ACC112 (cell line): ENCODE results near the gene TMF1.

Experiments used
- H2AFZ ChIP-seq: fragments of 200-600 bp; sonication (generic); one replicate; pipeline ENCODE4 v1.6.0; 2017; ENCODE audit warnings: antibody characterized with exemption, low read length; ENCODE audit not compliant: unreplicated experiment
- H3K27ac ChIP-seq: fragments of 200-600 bp; sonication (generic); 2 replicates; pipeline ENCODE4 v1.5.1; 2014; ENCODE audit warnings: low read depth, mild to moderate bottlenecking, antibody characterized with exemption, low read length, moderate library complexity
- H3K27me3 ChIP-seq: fragments of 200-600 bp; sonication (generic); 2 replicates; pipeline ENCODE4 v1.6.1; 2014; ENCODE audit warnings: mild to moderate bottlenecking, antibody characterized with exemption, low read length, moderate library complexity, mixed read lengths; ENCODE audit not compliant: insufficient read depth
- H3K36me3 ChIP-seq: fragments of 200-600 bp; sonication (generic); 2 replicates; pipeline ENCODE4 v1.6.1; 2016; ENCODE audit warnings: mild to moderate bottlenecking, antibody characterized with exemption, low read length, moderate library complexity, mixed read lengths; ENCODE audit not compliant: insufficient read depth
- H3K4me1 ChIP-seq: fragments of 200-600 bp; sonication (generic); one replicate; pipeline ENCODE4 v1.6.1; 2016; ENCODE audit warnings: low read length, mixed read lengths; ENCODE audit not compliant: insufficient read depth, unreplicated experiment, control insufficient read depth
- H3K4me3 ChIP-seq: fragments of 200-600 bp; sonication (generic); 2 replicates; pipeline ENCODE4 v1.5.1; 2014; ENCODE audit warnings: mild to moderate bottlenecking, low read depth, low read length
- H3K79me2 ChIP-seq: fragments of 200-600 bp; sonication (generic); one replicate; pipeline ENCODE4 v1.6.0; 2016; ENCODE audit warnings: low read length; ENCODE audit not compliant: control insufficient read depth, unreplicated experiment, insufficient read depth

TMF1 gene

DNA sequence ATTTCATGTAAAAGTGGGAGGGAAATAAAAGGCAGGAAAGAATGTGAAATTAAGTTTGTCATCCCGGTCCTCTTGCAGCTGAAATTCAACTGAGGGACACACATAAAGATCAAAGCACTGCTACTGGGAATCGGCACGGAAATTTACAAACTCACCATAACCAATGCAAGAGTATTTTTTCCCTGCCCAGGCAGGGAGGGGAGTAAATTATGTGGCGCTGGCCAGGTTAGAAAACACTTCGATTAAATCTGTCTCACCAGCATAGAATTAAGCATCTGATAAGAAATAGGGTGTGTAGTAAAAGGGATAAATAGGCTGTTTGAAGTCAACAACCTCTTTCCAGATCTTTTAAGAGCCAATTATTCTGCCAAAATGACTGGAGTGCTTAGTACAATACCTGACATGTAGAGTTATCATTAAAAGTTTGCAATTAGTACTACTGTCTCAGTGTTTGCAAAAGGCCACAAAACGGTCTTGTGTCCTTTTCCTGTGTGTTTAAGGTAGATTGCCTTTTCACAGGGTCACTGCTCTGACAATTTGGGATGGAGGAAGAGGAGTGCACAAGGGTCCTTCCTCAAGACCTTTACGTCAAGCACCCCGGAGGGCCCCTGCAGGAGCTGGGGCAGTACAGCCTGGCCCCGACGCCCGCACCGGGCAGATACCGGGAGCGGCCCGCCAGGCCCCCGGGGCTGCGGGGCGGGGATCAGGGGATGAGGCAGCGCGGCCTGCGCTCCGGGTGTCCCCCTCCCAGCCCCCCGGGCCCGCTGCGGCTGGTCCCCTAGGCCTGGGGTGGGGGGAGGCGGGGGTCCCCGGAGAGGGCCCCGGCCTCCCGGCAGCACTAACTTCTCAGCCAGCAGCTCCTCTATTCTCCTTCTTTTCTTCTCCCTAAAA lies 27.4 kb upstream of the TMF1 start:
- H3K4me1 ChIP-seq, result peaks cover 45% of the 10 kb centered on the region
- H2AFZ ChIP-seq, result peak overlapping the region; percentile 52
- H3K27ac ChIP-seq, result no peak overlapping the region; the same call in none of the 2 replicates
- H3K27me3 ChIP-seq, result no peaks in the 10 kb centered on the region
- H3K79me2 ChIP-seq, result peaks cover 35% of the 10 kb centered on the region
- H3K4me3 ChIP-seq, result peak overlapping the region; percentile 95
- no peaks in the 10 kb centered on the region; the same call in 1 of the 2 replicates for H3K36me3 ChIP-seq

DNA sequence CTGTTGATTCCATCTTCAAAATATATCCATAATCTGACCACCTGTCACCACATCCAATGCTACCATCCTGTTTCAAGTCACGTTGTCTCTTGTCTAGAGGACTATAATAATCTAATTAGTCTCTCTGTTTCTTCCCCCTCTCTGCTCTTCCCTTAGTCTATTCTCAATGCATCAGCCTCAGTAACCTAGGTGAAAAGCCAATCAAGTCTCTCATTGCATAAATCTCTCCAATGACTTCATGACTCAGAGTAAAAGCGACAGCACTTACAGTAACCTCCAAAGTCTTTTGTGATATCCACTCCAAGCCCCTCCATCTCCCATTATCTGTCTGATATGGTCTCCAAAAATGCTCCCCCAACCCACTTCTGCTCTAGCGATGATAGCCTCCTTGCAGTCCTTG lies 20.8 kb upstream of the TMF1 start:
- H2AFZ ChIP-seq, result no peak overlapping the region
- no peak overlapping the region for H3K27ac ChIP-seq
- H3K4me1 ChIP-seq, result peaks cover 3% of the 10 kb centered on the region
- H3K36me3 ChIP-seq, result peaks cover 22% of the 10 kb centered on the region
- peaks cover 32% of the 10 kb centered on the region for H3K79me2 ChIP-seq
- H3K27me3 ChIP-seq, result no peaks in the 10 kb centered on the region
- H3K4me3 ChIP-seq, result no peak overlapping the region

DNA sequence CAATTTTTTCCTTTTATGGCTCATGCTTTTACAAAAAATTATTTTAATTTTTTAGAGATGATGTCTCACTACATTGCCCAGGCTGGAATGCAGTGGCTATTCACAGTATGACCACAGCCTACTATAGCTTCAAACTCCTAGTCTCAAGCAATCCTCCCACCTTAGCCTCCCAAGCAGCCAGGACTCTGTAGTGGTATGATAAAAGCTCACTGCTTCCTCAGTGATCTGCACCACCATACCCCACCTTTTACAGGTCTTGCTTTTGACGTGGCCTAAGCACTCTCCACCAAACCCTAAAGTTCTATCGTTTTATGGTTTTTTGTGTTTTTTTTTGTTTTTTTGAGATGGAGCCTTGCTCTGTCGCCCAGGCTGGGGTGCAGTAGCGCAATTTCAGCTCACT lies 14.0 kb upstream of the TMF1 start:
- no peaks in the 10 kb centered on the region for H3K79me2 ChIP-seq
- H3K36me3 ChIP-seq, result peaks cover 29% of the 10 kb centered on the region
- H3K27me3 ChIP-seq, result no peaks in the 10 kb centered on the region
- H3K27ac ChIP-seq, result no peak overlapping the region
- H3K4me3 ChIP-seq, result no peak overlapping the region
- no peaks in the 10 kb centered on the region for H3K4me1 ChIP-seq
- H2AFZ ChIP-seq, result no peak overlapping the region

DNA sequence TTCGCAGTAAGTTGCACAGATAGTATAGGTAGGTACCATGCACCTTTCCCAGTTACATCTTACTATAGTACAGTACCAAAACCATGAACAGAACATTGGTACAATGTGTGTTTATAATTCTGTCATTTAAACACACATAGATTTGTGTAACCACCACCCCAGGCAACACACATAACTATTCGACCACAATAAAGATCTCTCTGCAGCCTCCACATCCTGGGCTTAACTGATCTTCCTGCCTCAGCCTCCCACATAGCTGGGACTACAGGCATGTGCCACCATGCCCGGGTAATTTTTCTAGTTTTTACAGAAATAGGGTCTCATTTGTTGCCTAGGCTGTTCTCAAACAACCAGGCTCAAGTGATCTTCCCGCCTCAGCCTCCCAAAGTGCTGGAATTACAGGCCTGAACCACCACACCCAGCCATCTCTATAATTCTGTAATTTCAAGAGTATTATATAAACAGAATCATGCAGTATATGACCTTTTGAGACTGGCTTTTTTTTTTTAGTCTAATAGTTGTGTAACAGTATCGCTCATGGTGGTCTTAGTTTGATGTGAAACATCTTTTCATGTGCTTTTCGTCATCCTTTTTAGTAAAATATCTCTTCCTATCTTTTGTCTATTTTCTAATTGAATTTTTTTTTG lies 13.3 kb upstream of the TMF1 start:
- no peaks in the 10 kb centered on the region for H3K79me2 ChIP-seq
- no peak overlapping the region for H3K4me3 ChIP-seq
- peaks cover 34% of the 10 kb centered on the region for H3K36me3 ChIP-seq
- no peak overlapping the region for H2AFZ ChIP-seq
- H3K27me3 ChIP-seq, result no peaks in the 10 kb centered on the region
- no peaks in the 10 kb centered on the region for H3K4me1 ChIP-seq
- H3K27ac ChIP-seq, result no peak overlapping the region

DNA sequence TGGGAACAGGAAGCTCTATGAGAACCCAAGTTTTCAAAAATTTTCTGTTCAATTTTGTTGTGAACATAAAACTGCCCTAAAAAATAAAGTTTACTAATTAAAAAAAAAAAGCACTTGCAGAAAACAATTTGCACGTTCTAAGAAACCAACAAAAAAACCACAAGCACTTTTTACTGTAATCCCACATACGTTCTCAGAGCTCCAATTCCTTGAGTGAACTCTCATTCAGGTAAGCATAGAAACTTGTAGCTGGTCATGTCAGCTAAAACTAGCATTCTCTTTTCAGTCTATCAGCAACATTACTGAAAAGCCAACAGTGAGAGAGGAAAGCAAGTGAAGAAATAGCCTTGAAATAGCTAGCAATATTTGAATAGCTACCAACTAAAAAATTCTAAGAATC lies 11.5 kb upstream of the TMF1 start:
- Histone ChIP-seq H3K4me3 (no peak overlapping the region), H3K36me3 (peaks cover 38% of the 10 kb centered on the region), H2AFZ (no peak overlapping the region), H3K4me1 (no peaks in the 10 kb centered on the region), H3K27me3 (no peaks in the 10 kb centered on the region), H3K27ac (no peak overlapping the region), H3K79me2 (no peaks in the 10 kb centered on the region)

DNA sequence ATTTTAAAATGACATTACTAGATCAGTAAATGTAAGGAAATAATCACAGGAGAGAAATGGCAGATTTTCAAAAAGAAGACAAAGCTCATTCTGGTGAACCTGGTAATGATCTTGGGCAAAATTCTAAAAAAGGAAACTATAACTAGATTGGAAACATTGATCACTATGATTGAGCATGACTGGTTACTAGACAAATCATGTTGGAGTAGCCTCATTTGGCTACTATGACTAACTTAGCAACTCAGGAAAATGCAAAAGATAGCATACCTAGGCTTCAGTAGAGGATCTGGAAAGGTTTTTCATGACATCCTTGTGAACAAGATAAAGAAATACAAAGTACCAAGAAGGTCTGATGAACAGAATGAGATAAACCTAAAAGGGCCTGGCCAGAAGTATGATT lies 7.6 kb upstream of the TMF1 start:
- Histone ChIP-seq H3K27me3 (no peaks in the 10 kb centered on the region), H3K4me1 (no peaks in the 10 kb centered on the region), H2AFZ (no peak overlapping the region), H3K36me3 (peaks cover 52% of the 10 kb centered on the region), H3K79me2 (no peaks in the 10 kb centered on the region), H3K27ac (no peak overlapping the region), H3K4me3 (no peak overlapping the region)

DNA sequence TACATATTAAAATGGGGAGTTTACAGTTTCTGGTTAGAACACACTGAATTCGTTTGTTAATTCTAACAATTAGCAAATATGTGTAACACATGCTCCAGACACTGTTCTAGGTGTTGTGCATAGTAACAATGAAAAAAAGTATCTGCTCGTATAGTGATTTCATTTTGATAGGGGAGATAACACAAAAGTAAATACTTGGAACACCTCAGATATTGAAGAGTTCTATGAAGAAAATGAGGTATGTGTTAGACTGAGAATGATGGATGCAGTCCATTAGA lies 6.8 kb upstream of the TMF1 start:
- Histone ChIP-seq H3K36me3 (peaks cover 46% of the 10 kb centered on the region), H3K79me2 (no peaks in the 10 kb centered on the region)

DNA sequence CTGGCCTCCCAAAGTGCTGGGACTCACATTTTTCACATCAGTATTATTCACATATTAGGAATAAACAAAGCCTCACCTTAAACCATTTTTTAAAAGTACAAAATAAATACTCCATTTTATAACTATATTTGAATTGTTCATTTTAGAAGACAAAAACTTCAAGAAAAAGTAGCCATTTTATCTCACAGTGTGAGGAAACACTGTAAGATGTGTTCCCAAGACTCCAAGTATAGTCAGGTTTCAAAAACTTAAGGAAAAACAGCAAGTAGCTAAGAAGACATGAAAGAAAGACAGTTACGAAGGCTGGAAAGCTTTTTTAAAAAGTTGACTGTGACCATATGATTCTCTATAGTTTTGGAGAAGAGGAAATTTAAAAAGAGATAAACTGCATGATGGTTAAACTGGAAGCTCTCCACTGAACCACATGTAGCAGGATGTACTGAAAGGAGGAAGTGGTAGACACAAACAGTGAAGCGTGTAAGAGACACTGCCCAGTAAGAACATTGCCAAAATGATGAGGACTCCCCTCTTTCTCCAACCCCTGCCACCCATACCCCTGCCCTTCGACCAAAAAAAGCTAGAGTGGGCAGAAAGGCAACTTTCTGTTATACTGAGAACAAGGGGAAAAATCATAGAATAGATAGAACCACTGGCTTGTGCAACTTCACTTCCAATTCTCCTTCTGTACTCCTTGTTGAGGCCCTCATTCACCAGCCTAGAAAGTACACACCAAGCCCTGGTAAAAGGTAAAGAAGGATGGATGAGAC lies 6.2 kb upstream of the TMF1 start:
- Histone ChIP-seq H2AFZ (no peak overlapping the region), H3K36me3 (peaks cover 46% of the 10 kb centered on the region), H3K79me2 (no peaks in the 10 kb centered on the region), H3K27me3 (no peaks in the 10 kb centered on the region), H3K4me1 (no peaks in the 10 kb centered on the region), H3K4me3 (no peak overlapping the region), H3K27ac (no peak overlapping the region)

More for the DNA sequence above, 6.8 kb upstream of the TMF1 start:
- H2AFZ ChIP-seq, result no peak overlapping the region
- H3K4me3 ChIP-seq, result no peak overlapping the region
- no peaks in the 10 kb centered on the region for H3K27me3 ChIP-seq
- H3K27ac ChIP-seq, result no peak overlapping the region
- no peaks in the 10 kb centered on the region for H3K4me1 ChIP-seq

DNA sequence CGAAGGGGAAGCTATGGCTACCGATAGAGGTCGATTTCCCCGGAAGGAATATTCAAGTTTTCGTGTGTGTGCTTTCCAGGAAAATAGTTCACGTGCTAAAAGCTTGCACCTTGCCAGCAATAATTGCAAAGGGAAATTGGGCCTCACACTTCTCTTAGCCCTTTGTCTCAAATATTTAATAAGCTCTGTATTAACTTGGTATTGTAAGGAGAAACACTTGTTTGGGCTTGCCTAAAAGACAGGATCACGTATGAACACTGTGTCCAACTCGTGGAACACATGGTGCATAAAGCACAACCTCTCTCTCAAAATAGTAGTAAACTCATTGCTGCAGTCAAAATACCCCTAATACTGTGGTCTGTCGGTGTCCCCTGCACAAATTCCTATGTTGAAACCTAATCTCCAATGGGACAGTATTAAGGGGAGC lies 352 bp upstream of the TMF1 start:
- Histone ChIP-seq H3K27ac (peak overlapping the region; percentile 82), H3K36me3 (peaks cover 25% of the 10 kb centered on the region), H3K4me3 (peak overlapping the region; percentile 86), H2AFZ (peak overlapping the region; percentile 88), H3K79me2 (peaks cover 44% of the 10 kb centered on the region), H3K4me1 (peaks cover 25% of the 10 kb centered on the region), H3K27me3 (no peaks in the 10 kb centered on the region)

DNA sequence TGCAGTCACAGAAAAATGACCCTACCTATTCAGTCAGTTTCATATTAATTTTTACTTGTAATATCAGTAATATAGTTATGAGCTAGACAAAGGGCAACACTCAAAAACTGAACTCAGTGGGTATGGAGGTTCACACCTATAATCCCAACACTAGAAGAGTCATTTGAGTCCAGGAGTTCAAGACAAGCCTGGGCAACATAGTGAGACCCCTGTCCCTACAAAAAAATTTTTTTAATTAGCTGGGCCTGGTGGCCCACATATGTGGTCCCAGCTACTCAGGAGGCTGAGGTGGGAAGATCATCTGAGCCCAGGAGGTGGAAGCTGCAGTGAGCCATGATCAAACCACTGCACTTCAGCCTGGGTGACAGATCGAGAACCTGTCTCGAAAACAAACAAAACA lies 3.1 kb downstream of the TMF1 start:
- peaks cover 24% of the 10 kb centered on the region for H3K36me3 ChIP-seq
- no peaks in the 10 kb centered on the region for H3K27me3 ChIP-seq
- peaks cover 60% of the 10 kb centered on the region for H3K79me2 ChIP-seq
- no peak overlapping the region for H3K27ac ChIP-seq
- H3K4me3 ChIP-seq, result no peak overlapping the region; the same call in 1 of the 2 replicates
- H2AFZ ChIP-seq, result no peak overlapping the region
- peaks cover 39% of the 10 kb centered on the region for H3K4me1 ChIP-seq
